ENCODE data around the gene TEX14.
"Not testable (repeated sequence)": the region's sequence is repeated elsewhere in the genome, so short reads cannot be mapped to it uniquely, and the experiment has no call there.

TEX14 gene

DNA sequence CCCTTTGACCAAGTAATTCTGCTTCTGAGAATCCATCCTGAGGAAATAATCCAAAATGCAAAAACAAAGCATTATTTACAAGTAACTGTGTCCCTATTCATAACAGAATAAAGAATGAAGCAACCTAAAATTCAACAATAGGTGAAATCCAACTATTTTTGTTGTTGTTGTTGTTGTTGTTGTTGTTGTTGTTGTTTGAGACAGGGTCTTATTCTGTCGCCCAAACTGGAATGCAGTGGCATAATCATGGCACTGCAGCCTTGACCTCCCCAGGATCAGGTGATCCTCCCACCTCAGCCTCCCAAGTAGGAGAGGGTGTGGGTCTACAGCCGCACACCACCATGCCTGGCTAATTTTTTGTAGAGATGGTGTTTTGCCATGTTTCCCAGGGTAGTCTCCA, 101.5 kb downstream of the TEX14 start:
- Histone ChIP-seq H3K79me2 (no peaks in the 10 kb centered on the region), H3K4me2 (ENCODE audit: low read length) (no peak overlapping the region), H3K9ac (no peak overlapping the region), H2AFZ (no peak overlapping the region), H3K27ac (no peak overlapping the region), H3K36me3 (ENCODE audit: control insufficient read depth, insufficient read depth, low read length) (no peaks in the 10 kb centered on the region), H3K4me3 (ENCODE audit: low read depth, low read length) (no peak overlapping the region), H3K9me3 (ENCODE audit: control insufficient read depth, low read length) (no peaks in the 10 kb centered on the region), H3K4me1 (no peaks in the 10 kb centered on the region), H3K27me3 (ENCODE audit: control insufficient read depth, insufficient read depth, low read length) (no peaks in the 10 kb centered on the region)
- TF ChIP-seq CTCF (IDR thresholded peaks at IDR 0.05), result no peak

GRCh38 chr17:58587713-58588117, 104.1 kb downstream of the TEX14 start:
- Histone ChIP-seq H3K9ac (no peak overlapping the region), H3K4me2 (ENCODE audit: low read length) (no peak overlapping the region), H3K27ac (no peak overlapping the region), H3K79me2 (no peaks in the 10 kb centered on the region), H3K27me3 (ENCODE audit: control insufficient read depth, insufficient read depth, low read length) (no peaks in the 10 kb centered on the region), H3K4me1 (no peaks in the 10 kb centered on the region), H3K9me3 (ENCODE audit: control insufficient read depth, low read length) (no peaks in the 10 kb centered on the region), H3K36me3 (ENCODE audit: control insufficient read depth, insufficient read depth, low read length) (no peaks in the 10 kb centered on the region), H2AFZ (peak overlapping the region; percentile 1), H3K4me3 (ENCODE audit: low read depth, low read length) (no peak overlapping the region)
- peak; percentile 90 for TF ChIP-seq CTCF (IDR thresholded peaks at IDR 0.05)

- Histone ChIP-seq H3K9ac (no peak overlapping the region), H3K79me2 (no peaks in the 10 kb centered on the region), H3K27me3 (ENCODE audit: control insufficient read depth, insufficient read depth, low read length) (no peaks in the 10 kb centered on the region), H3K9me3 (ENCODE audit: control insufficient read depth, low read length) (no peaks in the 10 kb centered on the region), H2AFZ (no peak overlapping the region), H3K36me3 (ENCODE audit: control insufficient read depth, insufficient read depth, low read length) (no peaks in the 10 kb centered on the region), H3K27ac (no peak overlapping the region), H3K4me3 (ENCODE audit: low read depth, low read length) (no peak overlapping the region), H3K4me1 (no peaks in the 10 kb centered on the region), H3K4me2 (ENCODE audit: low read length) (no peak overlapping the region)
- no peak for TF ChIP-seq CTCF (IDR thresholded peaks at IDR 0.05)
Measured at GRCh38 chr17:58586009-58586644, 105.7 kb downstream of the TEX14 start.

- Histone ChIP-seq H2AFZ (no peak overlapping the region), H3K4me1 (no peaks in the 10 kb centered on the region), H3K79me2 (no peaks in the 10 kb centered on the region), H3K27me3 (ENCODE audit: control insufficient read depth, insufficient read depth, low read length) (no peaks in the 10 kb centered on the region), H3K4me3 (ENCODE audit: low read depth, low read length) (no peak overlapping the region), H3K9me3 (ENCODE audit: control insufficient read depth, low read length) (no peaks in the 10 kb centered on the region), H3K27ac (no peak overlapping the region), H3K4me2 (ENCODE audit: low read length) (no peak overlapping the region), H3K9ac (no peak overlapping the region), H3K36me3 (ENCODE audit: control insufficient read depth, insufficient read depth, low read length) (no peaks in the 10 kb centered on the region)
- TF ChIP-seq CTCF (IDR thresholded peaks at IDR 0.05), result no peak
Measured at GRCh38 chr17:58585554-58585953, 106.3 kb downstream of the TEX14 start.

DNA sequence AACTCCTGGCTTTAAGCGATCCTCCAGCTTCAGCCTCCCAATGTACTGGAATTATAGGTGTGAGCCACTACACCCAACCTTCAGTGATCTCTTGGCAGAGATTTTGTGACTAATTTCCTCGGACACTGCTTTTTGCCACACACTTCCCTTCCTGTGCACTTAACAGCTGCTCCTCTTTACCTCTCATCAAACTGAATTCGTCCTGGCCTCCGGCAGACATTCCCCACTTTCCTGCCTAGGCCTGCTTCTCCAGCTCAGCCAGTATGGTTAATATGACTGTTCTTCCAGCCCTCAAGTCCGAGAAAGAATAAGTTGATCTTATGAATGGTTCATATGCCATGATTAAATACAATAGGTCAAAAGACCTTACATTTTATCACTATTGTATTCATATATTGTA, 108.4 kb downstream of the TEX14 start:
- no peak overlapping the region for H2AFZ ChIP-seq
- no peak for TF ChIP-seq CTCF (IDR thresholded peaks at IDR 0.05)
- H3K36me3 ChIP-seq (ENCODE audit: control insufficient read depth, insufficient read depth, low read length), result no peaks in the 10 kb centered on the region
- H3K79me2 ChIP-seq, result no peaks in the 10 kb centered on the region
- H3K9ac ChIP-seq, result no peak overlapping the region
- H3K9me3 ChIP-seq (ENCODE audit: control insufficient read depth, low read length), result no peaks in the 10 kb centered on the region
- no peak overlapping the region for H3K4me2 ChIP-seq (ENCODE audit: low read length)
- no peaks in the 10 kb centered on the region for H3K27me3 ChIP-seq (ENCODE audit: control insufficient read depth, insufficient read depth, low read length)
- no peak overlapping the region for H3K4me3 ChIP-seq (ENCODE audit: low read depth, low read length)
- no peak overlapping the region for H3K27ac ChIP-seq
- H3K4me1 ChIP-seq, result no peaks in the 10 kb centered on the region

DNA sequence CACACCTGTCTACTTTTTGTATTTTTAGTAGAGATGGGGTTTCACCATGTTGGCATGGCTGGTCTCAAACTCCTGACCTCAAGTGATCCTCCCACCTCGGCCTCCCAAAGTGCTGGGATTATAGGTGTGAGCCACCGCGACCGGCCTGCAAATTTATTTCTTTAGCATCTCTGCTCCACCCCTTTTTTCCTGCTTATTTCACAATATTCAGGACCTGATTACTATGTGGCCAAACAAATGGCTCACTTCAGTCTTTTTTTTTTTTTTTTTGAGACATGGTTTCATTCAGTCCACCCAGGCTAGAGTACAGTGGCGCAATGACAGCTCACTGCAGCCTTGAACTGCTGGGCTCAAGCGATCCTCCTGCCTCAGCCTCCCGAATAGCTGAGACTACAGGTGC, 109.1 kb downstream of the TEX14 start:
- H3K4me1 ChIP-seq; H3K4me2 ChIP-seq (ENCODE audit: low read length); H3K9me3 ChIP-seq (ENCODE audit: control insufficient read depth, low read length); H3K4me3 ChIP-seq (ENCODE audit: low read depth, low read length); H2AFZ ChIP-seq; H3K9ac ChIP-seq; H3K27ac ChIP-seq; H3K79me2 ChIP-seq; H3K36me3 ChIP-seq (ENCODE audit: control insufficient read depth, insufficient read depth, low read length); H3K27me3 ChIP-seq (ENCODE audit: control insufficient read depth, insufficient read depth, low read length): not testable (repeated sequence)

Data from parathyroid adenoma (tissue), 2 donors.